ENCODE results near the gene SMC6. TPM values are rescaled to one million over a fixed set of nuclear protein-coding genes. Genes with fewer than 3 reads are reported as not detected.

SMC6 gene
- total RNA-seq, 1 experiment from 2014 or later = 8.4 TPM

- DNase-seq (ENCODE audit: low spot score) = no peak
Measured at GRCh38 chr2:17762451-17762850, 8.8 kb upstream of the SMC6 start.

- no peak for DNase-seq (ENCODE audit: low spot score)
Measured at GRCh38 chr2:17759805-17760204, 6.2 kb upstream of the SMC6 start.

- no peak for DNase-seq (ENCODE audit: low spot score)
Measured at GRCh38 chr2:17758118-17758517, 4.5 kb upstream of the SMC6 start.

GRCh38 chr2:17757321-17757720 lies 3.7 kb upstream of the SMC6 start:
- peak; percentile 77 for DNase-seq (ENCODE audit: low spot score)

- no peak for DNase-seq (ENCODE audit: low spot score)
Measured at GRCh38 chr2:17756668-17757067, 3.1 kb upstream of the SMC6 start.

GRCh38 chr2:17754773-17755425 lies 1.3 kb upstream of the SMC6 start:
- DNase-seq (ENCODE audit: low spot score) = peak; percentile 44

- peak; percentile 56 for DNase-seq (ENCODE audit: low spot score)
Measured at GRCh38 chr2:17752892-17753802, 463 bp downstream of the SMC6 start.

- no peak for DNase-seq (ENCODE audit: low spot score)
Measured at GRCh38 chr2:17752246-17752645, 1.4 kb downstream of the SMC6 start.

- DNase-seq (ENCODE audit: low spot score) = no peak
Measured at GRCh38 chr2:17749753-17750438, 3.7 kb downstream of the SMC6 start.

- no peak for DNase-seq (ENCODE audit: low spot score)
Measured at GRCh38 chr2:17748745-17749144, 4.9 kb downstream of the SMC6 start.

GRCh38 chr2:17747684-17748452 lies 5.7 kb downstream of the SMC6 start:
- DNase-seq (ENCODE audit: low spot score) = no peak

- DNase-seq (ENCODE audit: low spot score) = no peak
Measured at GRCh38 chr2:17740203-17740602, 13.4 kb downstream of the SMC6 start.

GRCh38 chr2:17736989-17737388 lies 16.6 kb downstream of the SMC6 start:
- DNase-seq (ENCODE audit: low spot score) = no peak

GRCh38 chr2:17735864-17736263 lies 17.7 kb downstream of the SMC6 start:
- no peak for DNase-seq (ENCODE audit: low spot score)

GRCh38 chr2:17733599-17733998 lies 20.0 kb downstream of the SMC6 start:
- DNase-seq (ENCODE audit: low spot score) = no peak

- no peak for DNase-seq (ENCODE audit: low spot score)
Measured at GRCh38 chr2:17729880-17730279, 23.7 kb downstream of the SMC6 start.

GRCh38 chr2:17728210-17728609 lies 25.4 kb downstream of the SMC6 start:
- DNase-seq (ENCODE audit: low spot score) = no peak

GRCh38 chr2:17719562-17720371 lies 33.8 kb downstream of the SMC6 start:
- peak; percentile 31 for DNase-seq (ENCODE audit: low spot score)

- no peak for DNase-seq (ENCODE audit: low spot score)
Measured at GRCh38 chr2:17718689-17719088, 34.9 kb downstream of the SMC6 start.

- DNase-seq (ENCODE audit: low spot score) = no peak
Measured at GRCh38 chr2:17717666-17718065, 35.9 kb downstream of the SMC6 start.

- no peak for DNase-seq (ENCODE audit: low spot score)
Measured at GRCh38 chr2:17713291-17713690, 40.3 kb downstream of the SMC6 start.
